PC-9 (cell line): ENCODE data around the gene ITK. TPM values are rescaled to one million over a fixed set of nuclear protein-coding genes. Genes with fewer than 3 reads are reported as not detected.

Experiments used
- BruUV-seq: library from RNA; stranded (reverse); fragments of 400-500 nt; replicated peaks from 2 replicates; lab custom pipeline; 2021; lab: Mats Ljungman, UMichigan
- CTCF ChIA-PET: fragments of 300-600 bp; sonication (Branson Sonifier 250); formaldehyde crosslinking; loops from one replicate; lab custom pipeline; 2022; ENCODE audit warnings: antibody characterized with exemption; lab: Charles Lee
- POLR2A ChIA-PET: fragments of 300-600 bp; sonication (Branson Sonifier 250); formaldehyde crosslinking; loops from one replicate; lab custom pipeline; 2022; ENCODE audit warnings: antibody characterized with exemption; ENCODE audit not compliant: unreplicated experiment; lab: Charles Lee
- DNase-seq, 2 experiments: peaks; one replicate each; pipeline versions ENCODE4 v3.0.0 to v3.0.0-alpha.2; 2015 to 2022; ENCODE audit warnings: mixed read lengths in 1 of 2
- H2AFZ ChIP-seq: fragments of 200-600 bp; sonication (generic); 2 replicates; pipeline ENCODE4 v1.8.1; 2017; ENCODE audit warnings: antibody characterized with exemption
- H3F3A ChIP-seq: fragments of 200-600 bp; sonication (generic); 2 replicates; pipeline ENCODE4 v1.8.1; 2017; ENCODE audit warnings: antibody characterized with exemption, mild to moderate bottlenecking, low read depth; ENCODE audit not compliant: insufficient read depth
- H3K27ac ChIP-seq: fragments of 200-600 bp; sonication (generic); 2 replicates; pipeline ENCODE4 v1.6.1; 2016; ENCODE audit warnings: mixed run types
- H3K27me3 ChIP-seq: fragments of 200-600 bp; sonication (generic); 2 replicates; pipeline ENCODE4 v1.6.1; 2016; ENCODE audit warnings: low read depth, mixed run types; ENCODE audit not compliant: insufficient read depth
- H3K36me3 ChIP-seq: fragments of 200-600 bp; sonication (generic); 2 replicates; pipeline ENCODE4 v1.6.1; 2016; ENCODE audit warnings: low read depth, mixed run types
- H3K4me1 ChIP-seq: fragments of 200-600 bp; sonication (generic); replicated peaks from 2 replicates; pipeline ENCODE4 v1.6.1; 2016; ENCODE audit warnings: mixed run types; ENCODE audit not compliant: insufficient read depth
- H3K4me2 ChIP-seq: fragments of 200-600 bp; sonication (generic); 2 replicates; pipeline ENCODE4 v1.6.1; 2017; ENCODE audit warnings: mixed run types
- H3K4me3 ChIP-seq: fragments of 200-600 bp; sonication (generic); 2 replicates; pipeline ENCODE4 v1.6.1; 2016; ENCODE audit warnings: mixed run types
- H3K79me2 ChIP-seq: fragments of 200-600 bp; sonication (generic); 2 replicates; pipeline ENCODE4 v1.6.1; 2017; ENCODE audit warnings: low read depth, mixed run types
- H3K9me2 ChIP-seq: fragments of 200-600 bp; sonication (generic); 2 replicates; pipeline ENCODE4 v1.8.1; 2017; ENCODE audit warnings: mild to moderate bottlenecking; ENCODE audit not compliant: insufficient read depth
- H3K9me3 ChIP-seq: fragments of 200-600 bp; sonication (generic); 2 replicates; pipeline ENCODE4 v1.8.1; 2016; ENCODE audit warnings: low read depth; ENCODE audit not compliant: insufficient read depth
- H4K20me1 ChIP-seq: fragments of 200-600 bp; sonication (generic); 2 replicates; pipeline ENCODE4 v1.8.1; 2017; ENCODE audit not compliant: insufficient read depth
- CTCF ChIP-seq: fragments of 200-600 bp; sonication (generic); conservative IDR thresholded peaks from 2 replicates; pipeline ENCODE4 v1.6.1; 2017; ENCODE audit warnings: mixed run types, antibody characterized with exemption, mild to moderate bottlenecking, moderate library complexity
- EZH2 ChIP-seq: fragments of 200-600 bp; sonication (generic); IDR thresholded peaks from 2 replicates; pipeline ENCODE4 v1.8.0; 2017; ENCODE audit warnings: antibody characterized with exemption, low read depth
- intact Hi-C: fragments of 100-400 bp; cut with micrococcal nuclease; formaldehyde crosslinking; loops from one replicate; pipeline ENCODE4 v1.10.0; 2022; ENCODE audit not compliant: unreplicated experiment
- total RNA-seq: library from RNA; stranded (reverse); gene quantifications from 2 replicates; pipeline ENCODE4 v1.2.3, GENCODE V29; 2021

The ITK gene
- total RNA-seq, 1 experiment from 2014 or later = not detected

GRCh38 chr5:157258450-157258849 is 77.8 kb downstream of the ITK start:
- Histone ChIP-seq H3F3A (no peaks in the 10 kb centered on the region), H3K9me2 (no peaks in the 10 kb centered on the region), H2AFZ (no peak overlapping the region), H3K27ac (no peak overlapping the region), H3K4me1 (no peaks in the 10 kb centered on the region), H3K79me2 (no peaks in the 10 kb centered on the region), H3K4me2 (no peak overlapping the region), H3K36me3 (no peaks in the 10 kb centered on the region), H3K27me3 (peaks cover 29% of the 10 kb centered on the region), H3K9me3 (no peaks in the 10 kb centered on the region), H3K4me3 (no peak overlapping the region), H4K20me1 (no peaks in the 10 kb centered on the region)
- no TSS peak for BruUV-seq
- ChIA-PET CTCF (no interaction called here), POLR2A (no interaction called here)
- intact Hi-C loops = loop anchor here (5.0 kb wide), 1 partner anchor 69 kb away; no protein-coding TSS in a partner anchor
- DNase-seq = no peak
- TF ChIP-seq EZH2 (no peak), CTCF (no peak)

GRCh38 chr5:157259699-157260098 is 79.1 kb downstream of the ITK start:
- H3F3A ChIP-seq = no peaks in the 10 kb centered on the region
- H3K4me1 ChIP-seq = no peaks in the 10 kb centered on the region
- H3K27me3 ChIP-seq = peaks cover 29% of the 10 kb centered on the region
- no TSS peak for BruUV-seq
- TF ChIP-seq EZH2 = no peak
- no peak for TF ChIP-seq CTCF
- no peaks in the 10 kb centered on the region for H4K20me1 ChIP-seq
- no peaks in the 10 kb centered on the region for H3K36me3 ChIP-seq
- intact Hi-C loops = loop anchor here (5.0 to 10.0 kb wide), 2 partner anchors 68 to 115 kb away; partner anchors contain the start of gene MED7
- H3K4me2 ChIP-seq = no peak overlapping the region
- H3K27ac ChIP-seq = no peak overlapping the region
- H2AFZ ChIP-seq = no peak overlapping the region
- H3K4me3 ChIP-seq = no peak overlapping the region
- no peaks in the 10 kb centered on the region for H3K9me2 ChIP-seq
- DNase-seq = no peak
- ChIA-PET POLR2A (no interaction called here), CTCF (no interaction called here)
- no peaks in the 10 kb centered on the region for H3K9me3 ChIP-seq
- no peaks in the 10 kb centered on the region for H3K79me2 ChIP-seq

GRCh38 chr5:157263496-157264090 is 83.0 kb downstream of the ITK start:
- intact Hi-C loops = loop anchor here (10.0 kb wide), 1 partner anchor 119 kb away; the partner anchor contains the start of gene MED7
- CTCF ChIA-PET = no interaction called here
- DNase-seq = no peak
- H3K4me2 ChIP-seq = no peak overlapping the region; the same call in 1 of the 2 replicates
- POLR2A ChIA-PET = no interaction called here
- no peak overlapping the region for H3K4me3 ChIP-seq
- TF ChIP-seq EZH2 (no peak), CTCF (no peak)
- H2AFZ ChIP-seq = no peak overlapping the region
- no peaks in the 10 kb centered on the region for H3K9me3 ChIP-seq
- H3K9me2 ChIP-seq = no peaks in the 10 kb centered on the region
- no TSS peak for BruUV-seq
- H3F3A ChIP-seq = no peaks in the 10 kb centered on the region
- no peaks in the 10 kb centered on the region for H3K4me1 ChIP-seq
- H3K27me3 ChIP-seq = peaks cover 40% of the 10 kb centered on the region
- H3K36me3 ChIP-seq = no peaks in the 10 kb centered on the region
- no peaks in the 10 kb centered on the region for H3K79me2 ChIP-seq
- no peak overlapping the region for H3K27ac ChIP-seq
- no peaks in the 10 kb centered on the region for H4K20me1 ChIP-seq
